Neural cell (in vitro differentiated cells): ENCODE results near the gene NPAS3. TPM values are rescaled to one million over a fixed set of nuclear protein-coding genes. Genes with fewer than 3 reads are reported as not detected.
A peak's percentile ranks its signal among the peaks of the same experiment; 100 is the strongest.

Source experiments
- H2AFZ ChIP-seq: fragments of 200-600, 300-800 bp; sonication (generic), shearing (Covaris generic); 2 replicates; pipeline ENCODE4 v1.6.0; 2014; ENCODE audit warnings: low read depth, mild to moderate bottlenecking, antibody characterized with exemption, low read length, moderate library complexity
- H3F3A ChIP-seq: fragments of 200-600 bp; shearing (Covaris generic); 2 replicates; pipeline ENCODE4 v1.6.1; 2016; ENCODE audit warnings: mild to moderate bottlenecking, moderate library complexity, mixed read lengths, antibody characterized with exemption, low read length; ENCODE audit not compliant: insufficient read depth, poor library complexity, severe bottlenecking
- H3K27ac ChIP-seq: fragments of 200-600, 300-800 bp; sonication (generic), shearing (Covaris generic); 2 replicates; pipeline ENCODE4 v1.5.1; 2014; ENCODE audit warnings: mild to moderate bottlenecking, low read length, moderate library complexity
- H3K27me3 ChIP-seq: fragments of 300-800, 200-600 bp; sonication (generic), shearing (Covaris generic); 2 replicates; pipeline ENCODE4 v1.6.0; 2014; ENCODE audit warnings: mild to moderate bottlenecking, low read depth, low read length, moderate library complexity; ENCODE audit not compliant: insufficient read depth
- H3K36me3 ChIP-seq: fragments of 300-800, 200-600 bp; sonication (generic), shearing (Covaris generic); 2 replicates; pipeline ENCODE4 v1.5.1; 2014; ENCODE audit warnings: mild to moderate bottlenecking, antibody characterized with exemption, low read length, moderate library complexity; ENCODE audit not compliant: insufficient read depth
- H3K4me2 ChIP-seq: fragments of 300-800, 200-600 bp; sonication (generic), shearing (Covaris generic); 2 replicates; pipeline ENCODE4 v1.6.0; 2014; ENCODE audit warnings: mild to moderate bottlenecking, low read length
- H3K4me3 ChIP-seq: fragments of 300-800, 200-600 bp; sonication (generic), shearing (Covaris generic); 2 replicates; pipeline ENCODE4 v1.5.1; 2014; ENCODE audit warnings: mild to moderate bottlenecking, low read length, moderate library complexity
- H3K79me2 ChIP-seq: fragments of 200-600 bp; shearing (Covaris generic); replicated peaks from 2 replicates; pipeline ENCODE4 v1.6.0; 2014; ENCODE audit warnings: mild to moderate bottlenecking, low read length, moderate library complexity; ENCODE audit not compliant: insufficient read depth
- H3K9ac ChIP-seq: fragments of 300-800, 200-600 bp; sonication (generic), shearing (Covaris generic); 2 replicates; pipeline ENCODE4 v1.6.1; 2016; ENCODE audit warnings: mild to moderate bottlenecking, low read length, mixed read lengths
- H3K9me2 ChIP-seq: fragments of 200-600 bp; shearing (Covaris generic); 2 replicates; pipeline ENCODE4 v1.6.1; 2016; ENCODE audit warnings: mild to moderate bottlenecking, low read length, mixed read lengths; ENCODE audit not compliant: insufficient read depth
- H3K9me3 ChIP-seq: fragments of 200-600, 300-800 bp; sonication (generic), shearing (Covaris generic); 2 replicates; pipeline ENCODE4 v1.6.1; 2016; ENCODE audit warnings: mild to moderate bottlenecking, mixed run types, low read length, moderate library complexity, mixed read lengths
- H4K20me1 ChIP-seq: fragments of 200-600 bp; shearing (Covaris generic); 2 replicates; pipeline ENCODE4 v1.6.1; 2016; ENCODE audit warnings: mild to moderate bottlenecking, mixed run types; ENCODE audit not compliant: insufficient read depth
- CTCF ChIP-seq: fragments of 450-650 bp; IDR thresholded peaks from 2 replicates; pipeline ENCODE4 v1.5.1; 2014; ENCODE audit warnings: antibody characterized with exemption, mild to moderate bottlenecking, moderate library complexity; ENCODE audit not compliant: poor library complexity, severe bottlenecking
- EP300 ChIP-seq: fragments of 450-650 bp; conservative IDR thresholded peaks from 2 replicates; pipeline ENCODE4 v1.6.1; 2014; ENCODE audit warnings: antibody characterized with exemption, mild to moderate bottlenecking, moderate library complexity; ENCODE audit not compliant: poor library complexity, severe bottlenecking
- EZH2 ChIP-seq: fragments of 200-600, 300-800 bp; shearing (Covaris generic), sonication (generic); IDR thresholded peaks from 2 replicates; pipeline ENCODE4 v1.6.1; 2014; ENCODE audit warnings: antibody characterized with exemption, low read length, borderline replicate concordance, mild to moderate bottlenecking; ENCODE audit not compliant: insufficient read depth, poor library complexity, severe bottlenecking
- MXI1 ChIP-seq: fragments of 450-650 bp; conservative IDR thresholded peaks from 2 replicates; pipeline ENCODE4 v1.6.1; 2014; ENCODE audit warnings: antibody characterized with exemption, mild to moderate bottlenecking; ENCODE audit not compliant: poor library complexity, severe bottlenecking
- POLR2AphosphoS5 ChIP-seq: IDR thresholded peaks from 2 replicates; pipeline ENCODE4 v1.6.1; 2012
- RAD21 ChIP-seq: fragments of 450-650 bp; conservative IDR thresholded peaks from 2 replicates; pipeline ENCODE4 v1.6.1; 2014; ENCODE audit warnings: antibody characterized with exemption, mild to moderate bottlenecking, moderate library complexity
- REST ChIP-seq: IDR thresholded peaks from 2 replicates; pipeline ENCODE4 v1.6.1; 2012; ENCODE audit warnings: borderline replicate concordance
- SMC3 ChIP-seq: fragments of 450-650 bp; conservative IDR thresholded peaks from 2 replicates; pipeline ENCODE4 v1.6.1; 2014; ENCODE audit warnings: antibody characterized with exemption, mild to moderate bottlenecking, moderate library complexity; ENCODE audit not compliant: poor library complexity
- TAF1 ChIP-seq: IDR thresholded peaks from 2 replicates; pipeline ENCODE4 v1.6.1; 2012; ENCODE audit warnings: low read depth
- polyA plus RNA-seq: library from polyadenylated mRNA; depleted of rRNA; stranded (reverse); fragments of >200 nt; gene quantifications from 2 replicates; pipeline ENCODE4 v1.2.3, GENCODE V29; 2014

The NPAS3 gene
- polyA plus RNA-seq, 1 donor from 2014 or later = 1.3 TPM

GRCh38 chr14:33764876-33765650 lies 826.4 kb downstream of the NPAS3 start:
- Histone ChIP-seq H3K27ac (no peak overlapping the region), H3K9ac (no peak overlapping the region), H3K27me3 (no peaks in the 10 kb centered on the region), H2AFZ (no peak overlapping the region), H3K79me2 (no peaks in the 10 kb centered on the region), H3K9me2 (no peaks in the 10 kb centered on the region), H3K4me2 (peak overlapping the region; percentile 9), H3F3A (no peaks in the 10 kb centered on the region), H3K9me3 (no peaks in the 10 kb centered on the region), H3K4me3 (no peak overlapping the region), H3K36me3 (no peaks in the 10 kb centered on the region), H4K20me1 (no peaks in the 10 kb centered on the region)
- TF ChIP-seq SMC3 (no peak), POLR2AphosphoS5 (no peak), CTCF (no peak), REST (no peak), EP300 (no peak), TAF1 (no peak), MXI1 (no peak), RAD21 (no peak)

- no peaks in the 10 kb centered on the region for H3K79me2 ChIP-seq
- no peaks in the 10 kb centered on the region for H3K9me2 ChIP-seq
- H2AFZ ChIP-seq = no peak overlapping the region
- no peak overlapping the region for H3K9ac ChIP-seq
- H4K20me1 ChIP-seq = no peaks in the 10 kb centered on the region
- H3F3A ChIP-seq = no peaks in the 10 kb centered on the region
- H3K36me3 ChIP-seq = no peaks in the 10 kb centered on the region
- TF ChIP-seq CTCF (no peak), EZH2 (no peak), RAD21 (no peak)
- H3K4me3 ChIP-seq = no peak overlapping the region
- no peak overlapping the region for H3K27ac ChIP-seq
- no peak overlapping the region for H3K4me2 ChIP-seq
- H3K9me3 ChIP-seq = no peaks in the 10 kb centered on the region
- H3K27me3 ChIP-seq = no peaks in the 10 kb centered on the region
Observed at GRCh38 chr14:33767586-33768457, 829.1 kb downstream of the NPAS3 start.
